IPS-18a (cell line): ENCODE measurements around the gene SYT2.

Experiments
- H3K27ac ChIP-seq: one replicate; pipeline ENCODE4 v1.5.1; 2013; ENCODE audit warnings: low read length
- H3K27me3 ChIP-seq: one replicate; pipeline ENCODE4 v1.6.1; 2013; ENCODE audit warnings: mild to moderate bottlenecking, low read length; ENCODE audit not compliant: control insufficient read depth, insufficient read depth
- H3K36me3 ChIP-seq: one replicate; pipeline ENCODE4 v1.6.1; 2013; ENCODE audit warnings: low read depth, low read length; ENCODE audit not compliant: control insufficient read depth
- H3K4me1 ChIP-seq: one replicate; pipeline ENCODE4 v1.6.1; 2013; ENCODE audit warnings: low read depth, low read length; ENCODE audit not compliant: control insufficient read depth
- H3K4me3 ChIP-seq: one replicate; pipeline ENCODE4 v1.5.1; 2013; ENCODE audit warnings: low read length
- H3K9ac ChIP-seq: one replicate; pipeline ENCODE4 v1.6.1; 2013; ENCODE audit warnings: mild to moderate bottlenecking, low read length, moderate library complexity
- H3K9me3 ChIP-seq: one replicate; pipeline ENCODE4 v1.6.1; 2013; ENCODE audit warnings: low read depth, low read length; ENCODE audit not compliant: control insufficient read depth

Gene SYT2

GRCh38 chr1:202593845-202594244 is 116.4 kb downstream of the SYT2 start:
- no peaks in the 10 kb centered on the region for H3K36me3 ChIP-seq
- H3K27me3 ChIP-seq, result no peaks in the 10 kb centered on the region
- H3K4me3 ChIP-seq, result no peak overlapping the region
- H3K9ac ChIP-seq, result no peak overlapping the region
- no peaks in the 10 kb centered on the region for H3K9me3 ChIP-seq
- no peaks in the 10 kb centered on the region for H3K4me1 ChIP-seq
- no peak overlapping the region for H3K27ac ChIP-seq

GRCh38 chr1:202592146-202592545 is 118.1 kb downstream of the SYT2 start:
- Histone ChIP-seq H3K4me1 (no peaks in the 10 kb centered on the region), H3K36me3 (no peaks in the 10 kb centered on the region), H3K4me3 (no peak overlapping the region), H3K27ac (no peak overlapping the region), H3K9me3 (no peaks in the 10 kb centered on the region), H3K27me3 (no peaks in the 10 kb centered on the region), H3K9ac (no peak overlapping the region)

DNA sequence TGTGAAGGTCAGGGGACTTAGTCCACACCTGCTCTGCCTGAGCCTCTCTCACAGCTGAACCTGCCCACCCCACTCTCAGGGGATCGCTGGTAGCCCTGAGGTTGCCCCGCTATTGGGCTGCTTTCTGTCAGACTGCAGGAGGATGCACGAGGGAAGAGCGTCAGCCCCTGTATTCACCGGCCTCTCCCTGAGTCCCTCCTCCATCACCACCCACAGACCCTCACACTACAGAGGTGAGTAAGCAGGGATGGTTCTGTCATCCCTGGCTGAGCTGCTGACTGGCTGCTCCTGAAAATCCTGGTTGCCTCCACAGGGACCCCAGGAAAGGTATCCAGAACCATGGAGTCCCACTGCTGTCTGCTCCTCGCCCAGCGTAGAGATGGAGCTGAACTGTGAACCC is 118.7 kb downstream of the SYT2 start:
- Histone ChIP-seq H3K9me3 (no peaks in the 10 kb centered on the region), H3K27ac (no peak overlapping the region), H3K36me3 (no peaks in the 10 kb centered on the region), H3K27me3 (no peaks in the 10 kb centered on the region), H3K4me1 (no peaks in the 10 kb centered on the region), H3K9ac (no peak overlapping the region), H3K4me3 (no peak overlapping the region)

DNA sequence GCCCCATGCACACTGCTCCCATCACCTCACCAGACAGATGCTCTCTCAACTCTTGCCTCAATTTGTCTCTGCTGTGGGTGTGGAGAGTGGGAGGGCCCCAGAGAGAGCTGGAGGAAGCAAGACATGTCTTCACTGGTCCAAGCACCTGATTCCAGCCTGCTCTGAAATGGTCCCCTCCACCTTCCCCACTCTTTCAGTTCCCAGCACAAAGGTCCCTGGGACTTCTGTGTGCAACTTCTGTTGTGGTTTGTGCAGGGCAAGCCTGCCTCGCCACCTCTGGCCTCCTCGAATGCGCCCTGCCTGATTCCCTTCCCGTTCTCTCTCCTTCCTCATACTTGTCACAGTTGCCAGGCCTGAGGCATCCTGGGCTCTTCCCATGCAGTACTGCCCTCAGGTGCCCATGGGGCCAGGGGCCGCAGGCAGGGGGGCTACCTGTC is 119.3 kb downstream of the SYT2 start:
- Histone ChIP-seq H3K27ac (no peak overlapping the region), H3K4me1 (no peaks in the 10 kb centered on the region), H3K27me3 (no peaks in the 10 kb centered on the region), H3K9ac (no peak overlapping the region), H3K9me3 (no peaks in the 10 kb centered on the region), H3K4me3 (no peak overlapping the region), H3K36me3 (no peaks in the 10 kb centered on the region)

DNA sequence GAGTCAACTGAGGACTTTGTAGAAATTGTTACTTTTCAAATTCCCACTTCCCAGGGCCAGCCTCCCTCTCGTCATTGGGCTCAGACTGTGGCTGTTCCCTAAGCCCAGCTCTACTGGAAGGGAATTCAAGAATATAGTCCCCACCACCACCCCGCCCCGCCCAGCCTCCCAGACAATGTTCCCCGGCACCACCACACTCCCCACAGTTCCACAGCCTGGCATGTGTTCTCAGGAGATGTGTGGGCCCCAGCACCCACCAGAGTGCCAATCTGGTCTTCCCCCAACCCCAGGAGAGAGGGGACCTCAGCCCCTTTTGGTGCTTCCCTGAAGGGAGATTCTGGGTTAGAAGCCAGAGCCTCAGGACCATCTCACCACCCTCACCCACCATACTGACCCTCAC is 120.1 kb downstream of the SYT2 start:
- H3K9me3 ChIP-seq, result no peaks in the 10 kb centered on the region
- no peaks in the 10 kb centered on the region for H3K4me1 ChIP-seq
- no peak overlapping the region for H3K9ac ChIP-seq
- no peaks in the 10 kb centered on the region for H3K27me3 ChIP-seq
- no peak overlapping the region for H3K27ac ChIP-seq
- H3K36me3 ChIP-seq, result no peaks in the 10 kb centered on the region
- H3K4me3 ChIP-seq, result no peak overlapping the region

GRCh38 chr1:202589190-202589930 is 120.9 kb downstream of the SYT2 start:
- H3K36me3 ChIP-seq, result no peaks in the 10 kb centered on the region
- no peaks in the 10 kb centered on the region for H3K9me3 ChIP-seq
- no peak overlapping the region for H3K9ac ChIP-seq
- H3K27me3 ChIP-seq, result no peaks in the 10 kb centered on the region
- H3K27ac ChIP-seq, result no peak overlapping the region
- H3K4me1 ChIP-seq, result no peaks in the 10 kb centered on the region
- H3K4me3 ChIP-seq, result no peak overlapping the region

DNA sequence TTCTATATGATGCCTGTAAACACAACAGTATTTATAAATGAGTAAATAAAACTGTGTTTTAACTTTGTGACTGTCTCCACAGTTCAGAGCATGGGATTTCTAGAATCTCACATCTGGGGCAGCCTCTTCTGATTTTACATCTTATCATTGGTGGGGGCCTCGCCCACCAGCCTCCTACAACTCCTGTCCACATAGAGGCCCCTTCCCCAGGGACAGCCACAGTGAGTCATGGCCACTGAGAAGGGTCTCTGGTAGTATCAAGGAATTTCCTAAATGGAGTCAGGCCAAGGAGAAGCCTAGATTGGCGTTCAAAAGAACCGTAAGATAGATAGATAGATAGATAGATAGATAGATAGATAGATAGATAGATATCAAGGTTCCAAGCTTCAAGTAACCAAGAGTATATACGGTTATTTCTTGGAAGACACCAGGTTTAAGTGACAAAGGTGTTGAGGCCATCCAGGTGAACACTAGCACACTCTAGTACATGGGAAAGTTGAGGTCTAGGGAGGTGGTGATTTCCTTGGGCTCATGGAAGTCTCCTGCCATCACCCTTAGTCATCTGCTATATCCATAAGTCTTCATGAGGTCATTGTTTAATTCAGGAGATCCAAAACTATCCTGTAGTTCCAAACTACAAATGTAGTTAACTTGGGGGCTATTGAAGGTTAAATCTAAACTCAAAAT is 121.6 kb downstream of the SYT2 start:
- no peaks in the 10 kb centered on the region for H3K27me3 ChIP-seq
- no peak overlapping the region for H3K27ac ChIP-seq
- H3K36me3 ChIP-seq, result no peaks in the 10 kb centered on the region
- H3K4me3 ChIP-seq, result no peak overlapping the region
- no peak overlapping the region for H3K9ac ChIP-seq
- H3K4me1 ChIP-seq, result no peaks in the 10 kb centered on the region
- no peaks in the 10 kb centered on the region for H3K9me3 ChIP-seq

DNA sequence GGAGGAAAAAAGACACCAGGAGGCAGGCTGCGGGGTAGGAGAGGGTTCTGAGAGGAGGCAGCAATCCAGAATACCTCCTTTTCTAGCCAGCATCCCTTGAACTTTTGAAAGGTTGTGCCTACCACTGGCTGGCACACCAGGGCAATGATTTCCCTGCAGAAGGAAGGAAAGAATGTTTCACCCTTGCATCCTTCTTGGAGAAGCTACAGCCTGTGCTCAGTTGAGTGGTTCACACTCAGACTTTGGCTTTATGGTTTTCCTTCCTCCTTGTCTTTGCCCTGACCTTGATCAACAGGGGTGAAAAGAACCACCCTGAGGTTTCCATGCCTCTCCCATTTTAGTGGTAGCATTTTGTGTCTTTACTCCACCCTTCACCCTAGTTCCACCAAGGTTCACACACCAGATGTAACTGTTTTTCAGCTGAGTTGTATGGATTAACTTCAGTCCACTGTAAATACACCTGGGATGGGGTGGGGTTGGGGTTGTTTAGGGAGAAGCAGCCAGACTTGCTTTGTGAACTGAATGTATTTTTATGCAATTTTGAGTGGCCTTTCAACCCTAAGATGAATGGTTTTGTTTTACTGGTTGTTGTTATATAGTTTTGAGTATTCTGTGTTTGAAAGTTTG is 122.3 kb downstream of the SYT2 start:
- Histone ChIP-seq H3K4me1 (no peaks in the 10 kb centered on the region), H3K4me3 (no peak overlapping the region), H3K27ac (no peak overlapping the region), H3K27me3 (no peaks in the 10 kb centered on the region), H3K9ac (no peak overlapping the region), H3K9me3 (no peaks in the 10 kb centered on the region), H3K36me3 (no peaks in the 10 kb centered on the region)

GRCh38 chr1:202586871-202587270 is 123.4 kb downstream of the SYT2 start:
- Histone ChIP-seq H3K36me3 (no peaks in the 10 kb centered on the region), H3K9ac (no peak overlapping the region), H3K4me1 (no peaks in the 10 kb centered on the region), H3K4me3 (no peak overlapping the region), H3K9me3 (no peaks in the 10 kb centered on the region), H3K27me3 (no peaks in the 10 kb centered on the region), H3K27ac (no peak overlapping the region)

- Histone ChIP-seq H3K27me3 (no peaks in the 10 kb centered on the region), H3K4me3 (no peak overlapping the region), H3K9ac (no peak overlapping the region), H3K9me3 (no peaks in the 10 kb centered on the region), H3K4me1 (no peaks in the 10 kb centered on the region), H3K36me3 (no peaks in the 10 kb centered on the region), H3K27ac (no peak overlapping the region)
Observed at GRCh38 chr1:202586018-202586821, 124.0 kb downstream of the SYT2 start.

- no peak overlapping the region for H3K9ac ChIP-seq
- H3K9me3 ChIP-seq, result no peaks in the 10 kb centered on the region
- no peaks in the 10 kb centered on the region for H3K36me3 ChIP-seq
- no peaks in the 10 kb centered on the region for H3K4me1 ChIP-seq
- no peaks in the 10 kb centered on the region for H3K27me3 ChIP-seq
- no peak overlapping the region for H3K27ac ChIP-seq
- H3K4me3 ChIP-seq, result no peak overlapping the region
Observed at GRCh38 chr1:202585590-202585933, 124.7 kb downstream of the SYT2 start.
